ENCODE measurements around the gene ZNF175. TPM values are rescaled to one million over a fixed set of nuclear protein-coding genes. Genes with fewer than 3 reads are reported as not detected.
"Not testable (repeated sequence)": the region's sequence is repeated elsewhere in the genome, so short reads cannot be mapped to it uniquely, and the experiment has no call there.

Gene ZNF175
- polyA plus RNA-seq, 2 of the 4 experiments (the other 2 are of a cell fraction), result 3.3 to 6.4 TPM

GRCh38 chr19:51626675-51627074 is 55.6 kb downstream of the ZNF175 start:
- ChIA-PET CTCF (interaction anchor here (1.0 to 1.8 kb wide), 3 partner anchors 12 to 31 kb away, joined by 3 to 4 read pairs (median 4); no protein-coding TSS in a partner anchor), POLR2A (no interaction called here)
- no peak for ATAC-seq
- H3K27ac ChIP-seq, result no peak overlapping the region
- TF ChIP-seq BHLHE40 (IDR thresholded peaks at IDR 0.05; ENCODE audit: low read depth, low read length) (no peak), NR3C1 (IDR thresholded peaks at IDR 0.05) (no peak), GATA3 (IDR thresholded peaks at IDR 0.05; ENCODE audit: borderline replicate concordance) (no peak), TP53 (CRISPR knock-in tag; IDR thresholded peaks at IDR 0.05) (no peak), HOXA7 (CRISPR knock-in tag; IDR thresholded peaks at IDR 0.05) (no peak), RFX5 (IDR thresholded peaks at IDR 0.05) (no peak)
- no peaks in the 10 kb centered on the region; the same call in 2 of the 3 replicates for H3K9me3 ChIP-seq
- 3% methylated on average over 2 of the region's 2 CpGs for WGBS (ENCODE audit: missing lambda C conversion rate)
- no peak for FAIRE-seq
- no peak overlapping the region for H3K4me3 ChIP-seq
- H3K4me1 ChIP-seq, result no peaks in the 10 kb centered on the region
- no peak for DNase-seq (ENCODE audit: low read depth in 1 of 2, low spot score in 1 of 2)
- H3K4me2 ChIP-seq, result no peak overlapping the region

DNA sequence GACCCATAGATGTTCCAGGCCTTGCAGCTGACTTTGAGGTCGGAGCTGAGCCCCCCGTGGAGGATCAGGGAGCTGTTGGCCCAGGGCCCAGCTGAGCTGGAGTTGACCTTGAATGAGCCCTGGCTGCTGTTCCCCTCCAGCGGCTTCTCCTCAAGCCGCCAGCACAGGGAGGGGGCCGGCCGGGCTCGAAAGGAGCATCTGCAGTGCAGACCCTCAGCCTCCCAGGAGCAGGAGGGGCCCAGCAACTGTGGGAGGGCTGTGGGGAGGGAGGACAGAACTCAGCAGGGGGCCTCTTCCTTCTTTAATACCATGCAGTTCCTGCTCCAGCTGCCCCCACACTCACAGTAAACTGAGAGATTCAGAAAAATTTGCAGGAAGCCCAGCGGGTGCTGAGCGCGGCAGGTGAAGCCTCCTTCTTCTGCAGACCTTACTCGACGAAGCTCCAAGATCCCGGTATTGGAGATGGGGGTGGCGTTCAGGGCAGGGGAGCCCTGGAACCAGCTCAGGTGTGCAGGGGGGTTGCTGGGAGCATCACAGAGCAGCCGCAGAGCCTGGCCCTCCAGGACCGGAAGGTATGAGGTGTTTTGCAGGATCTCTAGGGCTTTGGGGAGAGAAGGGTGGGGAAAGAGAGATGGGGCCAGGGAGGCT is 56.5 kb downstream of the ZNF175 start:
- CTCF ChIA-PET, result interaction anchor here (1.0 to 1.8 kb wide), 2 partner anchors 13 to 30 kb away, joined by 3 to 4 read pairs; no protein-coding TSS in a partner anchor
- 38% methylated on average over 11 of the region's 16 CpGs for WGBS (ENCODE audit: missing lambda C conversion rate)

GRCh38 chr19:51628153-51628939 is 57.3 kb downstream of the ZNF175 start:
- no peaks in the 10 kb centered on the region for H3K4me1 ChIP-seq
- ChIA-PET POLR2A (no interaction called here), CTCF (interaction anchor here (1.8 kb wide), 1 partner anchor 29 kb away, joined by 4 read pairs; no protein-coding TSS in a partner anchor)
- DNase-seq (ENCODE audit: low read depth in 1 of 2, low spot score in 1 of 2) (no peak), FAIRE-seq (no peak), ATAC-seq (no peak)
- H3K4me2 ChIP-seq, result no peak overlapping the region
- TF ChIP-seq BCL3 (IDR thresholded peaks at IDR 0.05) (no peak), EHMT2 (IDR thresholded peaks at IDR 0.05; ENCODE audit: low read depth) (no peak), FOXS1 (CRISPR knock-in tag; IDR thresholded peaks at IDR 0.05) (no peak), PHF8 (IDR thresholded peaks at IDR 0.05; ENCODE audit: borderline replicate concordance, low read depth) (no peak), CHD2 (IDR thresholded peaks at IDR 0.05; ENCODE audit: low read length, partially characterized antibody) (no peak), EHF (CRISPR knock-in tag; IDR thresholded peaks at IDR 0.05) (no peak), HOXB13 (CRISPR knock-in tag; IDR thresholded peaks at IDR 0.05; ENCODE audit: low read depth) (no peak), RARB (CRISPR knock-in tag; IDR thresholded peaks at IDR 0.05) (no peak), JUN (IDR thresholded peaks at IDR 0.05) (no peak), RAD21 (conservative IDR thresholded peaks at IDR 0.05 in 1 of 2, IDR thresholded peaks at IDR 0.05 in 1 of 2) (no peak), CBX2 (IDR thresholded peaks at IDR 0.05; ENCODE audit: borderline replicate concordance, low read depth) (no peak), ZC3H11A (IDR thresholded peaks at IDR 0.05) (no peak), ELK1 (IDR thresholded peaks at IDR 0.05; ENCODE audit: low read depth, low read length) (no peak)
- WGBS (ENCODE audit: missing lambda C conversion rate), result 50% methylated on average over 14 of the region's 14 CpGs
- no peak overlapping the region for H3K27ac ChIP-seq
- no peaks in the 10 kb centered on the region for H3K9me3 ChIP-seq
- no peak overlapping the region for H3K4me3 ChIP-seq

More for the DNA sequence above, 56.5 kb downstream of the ZNF175 start:
- POLR2A ChIA-PET, result no interaction called here
- H3K4me3 ChIP-seq, result no peak overlapping the region
- no peak overlapping the region for H3K4me2 ChIP-seq
- no peak for TF ChIP-seq ZFP36 (IDR thresholded peaks at IDR 0.05; ENCODE audit: borderline replicate concordance, partially characterized antibody)
- TF ChIP-seq, protein P1, sequence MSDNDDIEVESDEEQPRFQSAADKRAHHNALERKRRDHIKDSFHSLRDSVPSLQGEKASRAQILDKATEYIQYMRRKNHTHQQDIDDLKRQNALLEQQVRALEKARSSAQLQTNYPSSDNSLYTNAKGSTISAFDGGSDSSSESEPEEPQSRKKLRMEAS (IDR thresholded peaks at IDR 0.05), result no peak
- no peak for TF ChIP-seq BHLHE40 (IDR thresholded peaks at IDR 0.05; ENCODE audit: low read depth, low read length)
- TF ChIP-seq SREBF2 (IDR thresholded peaks at IDR 0.05), result no peak
- TF ChIP-seq, protein P2, sequence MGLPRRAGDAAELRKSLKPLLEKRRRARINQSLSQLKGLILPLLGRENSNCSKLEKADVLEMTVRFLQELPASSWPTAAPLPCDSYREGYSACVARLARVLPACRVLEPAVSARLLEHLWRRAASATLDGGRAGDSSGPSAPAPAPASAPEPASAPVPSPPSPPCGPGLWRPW (IDR thresholded peaks at IDR 0.05), result no peak
- TF ChIP-seq ZNF302 (CRISPR knock-in tag; IDR thresholded peaks at IDR 0.05), result no peak
- TF ChIP-seq FOSB (CRISPR knock-in tag; IDR thresholded peaks at IDR 0.05), result no peak
- FAIRE-seq (no peak), DNase-seq (ENCODE audit: low read depth in 1 of 2, low spot score in 1 of 2) (no peak), ATAC-seq (no peak; a peak in 1 of 6 replicates)
- H3K9me3 ChIP-seq, result no peaks in the 10 kb centered on the region; the same call in 2 of the 3 replicates
- no peaks in the 10 kb centered on the region for H3K4me1 ChIP-seq
- no peak overlapping the region for H3K27ac ChIP-seq

DNA sequence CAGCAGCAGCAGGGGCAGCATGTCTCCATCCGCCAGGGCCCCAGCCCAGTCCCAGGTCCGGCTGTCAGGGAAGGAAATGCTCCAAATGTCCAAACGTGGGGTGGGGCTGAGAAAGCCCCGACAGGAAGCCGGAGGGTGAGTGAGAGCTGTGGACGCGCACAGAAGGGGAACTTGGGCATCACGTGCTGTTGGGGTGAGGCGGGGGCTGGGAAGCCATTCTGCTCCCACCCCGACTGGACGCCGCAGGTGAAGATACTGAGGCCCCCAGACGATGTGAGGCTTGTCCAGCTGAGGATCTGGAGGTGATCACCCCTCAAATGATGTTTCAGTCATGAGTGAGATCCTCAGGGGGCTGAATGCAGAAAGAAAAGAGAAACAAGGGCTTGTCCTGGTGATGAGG is 59.2 kb downstream of the ZNF175 start, which contains the start of gene SIGLEC5:
Gene SIGLEC5, minus strand, starts transcription at position 87 of the 400 bp plus-strand sequence. Its CDS starts 66 bp downstream, at position 21.
- H3K4me1 ChIP-seq; H3K4me2 ChIP-seq; H3K9me3 ChIP-seq; POLR2A ChIA-PET; H3K4me3 ChIP-seq; ATAC-seq; DNase-seq (ENCODE audit: low read depth in 1 of 2, low spot score in 1 of 2); H3K27ac ChIP-seq; FAIRE-seq: not testable (repeated sequence)
- 34% methylated on average over 10 of the region's 13 CpGs for WGBS (ENCODE audit: missing lambda C conversion rate)
- CTCF ChIA-PET, result interaction anchor here (0.9 kb wide), 1 partner anchor 27 kb away, joined by 3 read pairs; no protein-coding TSS in a partner anchor

Data from A549 (cell line).